ENCODE results near the gene EARS2.

GRCh38 chr16:23567602-23568001 lies 10.5 kb upstream of the EARS2 start:
- TF ChIP-seq CTCF (IDR thresholded peaks at IDR 0.05; ENCODE audit: borderline replicate concordance, extremely low read depth, low read length, poor library complexity, severe bottlenecking) (no peak), EZH2 (IDR thresholded peaks at IDR 0.05; ENCODE audit: borderline replicate concordance, low read depth, low read length, severe bottlenecking) (no peak)

Data from DND-41 (cell line).